GM12878 (cell line): ENCODE data around the gene FBXO33. TPM values are rescaled to one million over a fixed set of nuclear protein-coding genes. Genes with fewer than 3 reads are reported as not detected.
A peak's percentile ranks its signal among the peaks of the same experiment; 100 is the strongest.

Experiments
- BHLHE40 ChIP-seq, 2 experiments: fragments of 450-650 bp in 1 of 2; IDR thresholded peaks; 2 replicates each; pipeline ENCODE4 v1.6.1; 2011 to 2017; ENCODE audit warnings: low read depth in 2 of 2, borderline replicate concordance in 1 of 2, improper control_type of control experiment in 1 of 2, low read length in 1 of 2, mild to moderate bottlenecking in 1 of 2
- E2F8 ChIP-seq: fragments of 450-650 bp; IDR thresholded peaks from 2 replicates; pipeline ENCODE4 v1.6.1; 2018; ENCODE audit warnings: mild to moderate bottlenecking, low read depth, moderate library complexity; ENCODE audit not compliant: partially characterized antibody
- FOXM1 ChIP-seq: IDR thresholded peaks from 2 replicates; pipeline ENCODE4 v1.6.1; 2012; ENCODE audit warnings: low read depth, mild to moderate bottlenecking, inconsistent platforms, low read length, moderate library complexity
- GATAD2B ChIP-seq: fragments of 450-650 bp; conservative IDR thresholded peaks from 2 replicates; pipeline ENCODE4 v1.6.1; 2017; ENCODE audit warnings: low read depth, mild to moderate bottlenecking, moderate library complexity
- KLF5 ChIP-seq: fragments of 450-650 bp; IDR thresholded peaks from 2 replicates; pipeline ENCODE4 v1.6.1; 2014; ENCODE audit warnings: mild to moderate bottlenecking; ENCODE audit not compliant: partially characterized antibody
- LARP7 ChIP-seq: fragments of 450-650 bp; IDR thresholded peaks from 2 replicates; pipeline ENCODE4 v1.6.1; 2017; ENCODE audit warnings: mild to moderate bottlenecking
- MYB ChIP-seq: fragments of 150-350 bp; IDR thresholded peaks from 2 replicates; pipeline ENCODE4 v1.6.1; 2014; ENCODE audit warnings: mild to moderate bottlenecking, low read depth, low read length, borderline replicate concordance
- NBN ChIP-seq: fragments of 450-650 bp; IDR thresholded peaks from 2 replicates; pipeline ENCODE4 v1.6.1; 2016
- NR2C1 ChIP-seq: fragments of 450-650 bp; IDR thresholded peaks from 2 replicates; pipeline ENCODE4 v1.6.1; 2017; ENCODE audit warnings: antibody characterized with exemption, mild to moderate bottlenecking, moderate library complexity
- NR2F1 ChIP-seq: fragments of 450-650 bp; conservative IDR thresholded peaks from 2 replicates; pipeline ENCODE4 v1.6.1; 2017; ENCODE audit warnings: mild to moderate bottlenecking
- POLR2A ChIP-seq: IDR thresholded peaks from 2 replicates; pipeline ENCODE4 v1.6.1; 2011; ENCODE audit warnings: low read depth, mild to moderate bottlenecking, low read length
- RAD21 ChIP-seq: IDR thresholded peaks from 2 replicates; pipeline ENCODE4 v1.6.1; 2011; ENCODE audit warnings: mild to moderate bottlenecking, low read depth, low read length, moderate library complexity; ENCODE audit not compliant: insufficient read depth
- RBBP5 ChIP-seq: fragments of 200-600 bp; sonication (generic); conservative IDR thresholded peaks from 2 replicates; pipeline ENCODE4 v1.6.1; 2016
- SIN3A ChIP-seq: IDR thresholded peaks from 2 replicates; pipeline ENCODE4 v1.6.1; 2012; ENCODE audit warnings: low read depth, low read length, improper control_type of control experiment
- SPI1 ChIP-seq: IDR thresholded peaks from 2 replicates; pipeline ENCODE4 v1.6.1; 2011; ENCODE audit warnings: low read depth, mild to moderate bottlenecking, low read length, moderate library complexity, borderline replicate concordance; ENCODE audit not compliant: insufficient read depth
- STAT1 ChIP-seq: fragments of 450-650 bp; conservative IDR thresholded peaks from 2 replicates; pipeline ENCODE4 v1.6.1; 2014; ENCODE audit warnings: antibody characterized with exemption, mild to moderate bottlenecking
- polyA plus RNA-seq, 11 experiments: library from polyadenylated mRNA; depleted of rRNA in 4 of 11; unstranded in 6 of 11; stranded (reverse) in 5 of 11; fragments of >200 nt; fragmentation: Nextera tagmentation in 4 of 11; fragmentation: Illumina TruSeq in 1 of 11; extraction: Ambion mirVana in 4 of 11; extraction: Trizol in 1 of 11; gene quantifications; 1 replicate in 1 of 11; 2 replicates in 10 of 11; pipeline versions ENCODE4 v1.2.1 to v1.2.3, GENCODE V29; 2011 to 2016; ENCODE audit warnings: inconsistent platforms in 2 of 11, missing spikeins in 2 of 11, low read depth in 1 of 11
- total RNA-seq, 4 experiments: library from RNA; depleted of rRNA in 3 of 4; stranded (reverse); fragments of >200 nt in 3 of 4; fragmentation: Illumina TruSeq in 1 of 4; extraction: Trizol in 1 of 4; gene quantifications; 2 replicates each; pipeline versions ENCODE4 v1.2.1 to v1.2.3, GENCODE V29; 2013 to 2021
- TF ChIP-seq, protein P1 (sequence below): fragments of 450-650 bp; IDR thresholded peaks from 2 replicates; pipeline ENCODE4 v1.6.1; 2017; ENCODE audit warnings: mild to moderate bottlenecking
- TF ChIP-seq, protein P2 (sequence below): fragments of 150-350 bp; IDR thresholded peaks from 2 replicates; pipeline ENCODE4 v1.6.1; 2016; ENCODE audit warnings: low read depth, low read length
- TF ChIP-seq, protein P3 (sequence below): fragments of 450-650 bp; IDR thresholded peaks from 2 replicates; pipeline ENCODE4 v1.6.1; 2014; ENCODE audit warnings: mild to moderate bottlenecking
- TF ChIP-seq, protein P4 (sequence below): IDR thresholded peaks from 2 replicates; pipeline ENCODE4 v1.6.1; 2011; ENCODE audit warnings: low read depth, low read length, improper control_type of control experiment, borderline replicate concordance

Gene FBXO33
- total and polyA plus RNA-seq, 10 of the 15 experiments (the other 5 are each of a cell fraction or from before 2014, with no cell fraction given): 4.7 to 56.9 (median 19.6) TPM

DNA sequence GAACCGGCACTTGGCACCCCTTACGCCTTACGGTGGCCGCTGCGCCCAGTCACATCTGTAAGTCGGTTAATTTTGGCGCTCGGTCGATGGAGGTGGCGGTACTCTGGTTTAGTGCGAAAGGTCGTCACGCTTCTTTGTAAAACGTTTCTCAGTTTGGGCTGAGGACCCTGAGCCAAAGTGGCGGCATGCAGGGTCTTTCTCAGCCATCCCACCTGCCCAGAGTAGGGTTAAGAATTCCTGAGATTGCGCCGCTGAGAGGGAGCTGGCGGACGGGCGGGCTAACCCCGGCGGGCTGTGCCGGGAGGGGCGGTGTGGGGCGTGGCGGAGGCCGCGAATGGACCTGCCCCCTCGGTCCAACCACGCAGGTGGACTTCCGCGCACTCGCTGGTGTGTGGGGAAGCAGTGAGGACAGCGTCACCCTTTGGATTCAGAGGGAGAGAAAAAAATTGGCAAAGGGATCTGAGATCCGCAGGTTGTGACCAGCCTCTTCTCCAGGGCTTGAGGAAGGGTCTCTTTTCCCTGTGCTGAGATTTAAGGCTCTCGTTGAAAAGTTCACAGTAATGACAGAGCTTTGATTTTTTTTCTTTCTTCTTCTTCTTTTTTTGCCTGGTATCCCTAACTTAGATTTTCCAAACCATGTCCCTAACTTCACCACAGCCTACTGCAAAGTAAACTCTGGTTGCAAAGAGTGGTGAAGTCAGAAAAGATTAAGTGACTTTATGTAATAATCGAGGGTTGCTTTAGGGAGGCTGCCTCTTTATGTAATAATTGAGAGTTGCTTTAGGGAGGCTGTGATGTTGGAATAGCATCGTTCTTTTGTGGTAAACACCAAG lies 602 bp upstream of the FBXO33 start (continued):
- TF ChIP-seq E2F8 (peak; percentile 40), LARP7 (peak; percentile 28; the same call in 1 of the 2 replicates), NR2F1 (peak; percentile 83), GATAD2B (peak; percentile 67), POLR2A (peak; percentile 79; the same call in 1 of the 2 replicates), NBN (peak; percentile 97), BHLHE40 (IDR thresholded peaks at IDR 0.05; ENCODE audit: borderline replicate concordance in 1 of 2, low read depth in 2 of 2, low read length in 1 of 2) (peak in 1 of 2 experiments; percentile 25; a peak in 1 of 4 replicates), FOXM1 (no peak), RAD21 (peak; percentile 31; the same call in 1 of the 2 replicates), STAT1 (no peak), KLF5 (no peak), NR2C1 (no peak), SIN3A (no peak), RBBP5 (no peak), MYB (no peak), SPI1 (peak; percentile 28; the same call in 1 of the 2 replicates)
- TF ChIP-seq, protein P1, sequence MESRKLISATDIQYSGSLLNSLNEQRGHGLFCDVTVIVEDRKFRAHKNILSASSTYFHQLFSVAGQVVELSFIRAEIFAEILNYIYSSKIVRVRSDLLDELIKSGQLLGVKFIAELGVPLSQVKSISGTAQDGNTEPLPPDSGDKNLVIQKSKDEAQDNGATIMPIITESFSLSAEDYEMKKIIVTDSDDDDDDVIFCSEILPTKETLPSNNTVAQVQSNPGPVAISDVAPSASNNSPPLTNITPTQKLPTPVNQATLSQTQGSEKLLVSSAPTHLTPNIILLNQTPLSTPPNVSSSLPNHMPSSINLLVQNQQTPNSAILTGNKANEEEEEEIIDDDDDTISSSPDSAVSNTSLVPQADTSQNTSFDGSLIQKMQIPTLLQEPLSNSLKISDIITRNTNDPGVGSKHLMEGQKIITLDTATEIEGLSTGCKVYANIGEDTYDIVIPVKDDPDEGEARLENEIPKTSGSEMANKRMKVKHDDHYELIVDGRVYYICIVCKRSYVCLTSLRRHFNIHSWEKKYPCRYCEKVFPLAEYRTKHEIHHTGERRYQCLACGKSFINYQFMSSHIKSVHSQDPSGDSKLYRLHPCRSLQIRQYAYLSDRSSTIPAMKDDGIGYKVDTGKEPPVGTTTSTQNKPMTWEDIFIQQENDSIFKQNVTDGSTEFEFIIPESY: no peak
- TF ChIP-seq, protein P2, sequence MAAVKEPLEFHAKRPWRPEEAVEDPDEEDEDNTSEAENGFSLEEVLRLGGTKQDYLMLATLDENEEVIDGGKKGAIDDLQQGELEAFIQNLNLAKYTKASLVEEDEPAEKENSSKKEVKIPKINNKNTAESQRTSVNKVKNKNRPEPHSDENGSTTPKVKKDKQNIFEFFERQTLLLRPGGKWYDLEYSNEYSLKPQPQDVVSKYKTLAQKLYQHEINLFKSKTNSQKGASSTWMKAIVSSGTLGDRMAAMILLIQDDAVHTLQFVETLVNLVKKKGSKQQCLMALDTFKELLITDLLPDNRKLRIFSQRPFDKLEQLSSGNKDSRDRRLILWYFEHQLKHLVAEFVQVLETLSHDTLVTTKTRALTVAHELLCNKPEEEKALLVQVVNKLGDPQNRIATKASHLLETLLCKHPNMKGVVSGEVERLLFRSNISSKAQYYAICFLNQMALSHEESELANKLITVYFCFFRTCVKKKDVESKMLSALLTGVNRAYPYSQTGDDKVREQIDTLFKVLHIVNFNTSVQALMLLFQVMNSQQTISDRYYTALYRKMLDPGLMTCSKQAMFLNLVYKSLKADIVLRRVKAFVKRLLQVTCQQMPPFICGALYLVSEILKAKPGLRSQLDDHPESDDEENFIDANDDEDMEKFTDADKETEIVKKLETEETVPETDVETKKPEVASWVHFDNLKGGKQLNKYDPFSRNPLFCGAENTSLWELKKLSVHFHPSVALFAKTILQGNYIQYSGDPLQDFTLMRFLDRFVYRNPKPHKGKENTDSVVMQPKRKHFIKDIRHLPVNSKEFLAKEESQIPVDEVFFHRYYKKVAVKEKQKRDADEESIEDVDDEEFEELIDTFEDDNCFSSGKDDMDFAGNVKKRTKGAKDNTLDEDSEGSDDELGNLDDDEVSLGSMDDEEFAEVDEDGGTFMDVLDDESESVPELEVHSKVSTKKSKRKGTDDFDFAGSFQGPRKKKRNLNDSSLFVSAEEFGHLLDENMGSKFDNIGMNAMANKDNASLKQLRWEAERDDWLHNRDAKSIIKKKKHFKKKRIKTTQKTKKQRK: no peak
- TF ChIP-seq, protein P3, sequence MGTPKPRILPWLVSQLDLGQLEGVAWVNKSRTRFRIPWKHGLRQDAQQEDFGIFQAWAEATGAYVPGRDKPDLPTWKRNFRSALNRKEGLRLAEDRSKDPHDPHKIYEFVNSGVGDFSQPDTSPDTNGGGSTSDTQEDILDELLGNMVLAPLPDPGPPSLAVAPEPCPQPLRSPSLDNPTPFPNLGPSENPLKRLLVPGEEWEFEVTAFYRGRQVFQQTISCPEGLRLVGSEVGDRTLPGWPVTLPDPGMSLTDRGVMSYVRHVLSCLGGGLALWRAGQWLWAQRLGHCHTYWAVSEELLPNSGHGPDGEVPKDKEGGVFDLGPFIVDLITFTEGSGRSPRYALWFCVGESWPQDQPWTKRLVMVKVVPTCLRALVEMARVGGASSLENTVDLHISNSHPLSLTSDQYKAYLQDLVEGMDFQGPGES: no peak; the same call in 1 of the 2 replicates
- TF ChIP-seq, protein P4, sequence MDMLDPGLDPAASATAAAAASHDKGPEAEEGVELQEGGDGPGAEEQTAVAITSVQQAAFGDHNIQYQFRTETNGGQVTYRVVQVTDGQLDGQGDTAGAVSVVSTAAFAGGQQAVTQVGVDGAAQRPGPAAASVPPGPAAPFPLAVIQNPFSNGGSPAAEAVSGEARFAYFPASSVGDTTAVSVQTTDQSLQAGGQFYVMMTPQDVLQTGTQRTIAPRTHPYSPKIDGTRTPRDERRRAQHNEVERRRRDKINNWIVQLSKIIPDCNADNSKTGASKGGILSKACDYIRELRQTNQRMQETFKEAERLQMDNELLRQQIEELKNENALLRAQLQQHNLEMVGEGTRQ: no peak
